Vagina (tissue), 2 donors: Measurements from ENCODE around the gene PCARE. TPM values are rescaled to one million over a fixed set of nuclear protein-coding genes. Genes with fewer than 3 reads are reported as not detected.

ENCODE experiments used
- DNase-seq, 2 donors: peaks; one replicate each; pipeline ENCODE4 v3.0.0-alpha.2; 2017; ENCODE audit errors: extremely low spot score in 2 of 2
- H3K27ac ChIP-seq: fragments of 200-600 bp; sonication (generic); one replicate; pipeline ENCODE4 v1.5.1; 2019
- H3K27me3 ChIP-seq: fragments of 200-600 bp; sonication (generic); one replicate; pipeline ENCODE4 v1.5.1; 2019
- H3K36me3 ChIP-seq, 2 donors: fragments of 200-600 bp; sonication (generic); one replicate each; pipeline ENCODE4 v1.5.1; 2017 to 2019
- H3K4me1 ChIP-seq: fragments of 200-600 bp; sonication (generic); one replicate; pipeline ENCODE4 v1.5.1; 2019
- H3K4me3 ChIP-seq, 2 donors: fragments of 200-600 bp; sonication (generic); 1 replicate in 1 of 2; 2 replicates in 1 of 2; pipeline ENCODE4 v1.5.1; 2016 to 2019
- H3K9me3 ChIP-seq: fragments of 200-600 bp; sonication (generic); one replicate; pipeline ENCODE4 v1.5.1; 2019
- POLR2A ChIP-seq, 2 donors: fragments of 450-650 bp; IDR thresholded peaks; one replicate each; pipeline ENCODE4 v1.6.1; 2017; ENCODE audit warnings: antibody characterized with exemption in 2 of 2, mild to moderate bottlenecking in 2 of 2, moderate library complexity in 2 of 2
- POLR2AphosphoS5 ChIP-seq, 2 donors: sonication (generic); formaldehyde crosslinking; IDR thresholded peaks; one replicate each; pipeline ENCODE4 v1.9.0; 2017; ENCODE audit warnings: antibody characterized with exemption in 2 of 2, mild to moderate bottlenecking in 2 of 2, low read depth in 1 of 2; ENCODE audit not compliant: insufficient read depth in 1 of 2
- intact Hi-C: fragments of 100-400 bp; cut with DNase I; formaldehyde crosslinking; loops from one replicate; pipeline ENCODE4 v1.15.1; 2023
- total RNA-seq: library from RNA; depleted of rRNA; stranded (reverse); fragments of >200 nt; gene quantifications from one replicate; pipeline ENCODE4 v1.2.3, GENCODE V29; 2016
- TF ChIP-seq, protein P1 (sequence below), 3 experiments: fragments of 450-650 bp in 2 of 3; fragments of 200-600 bp in 1 of 3; sonication (generic) in 1 of 3; IDR thresholded peaks; one replicate each; pipeline ENCODE4 v1.5.1; 2017 to 2019; ENCODE audit warnings: antibody characterized with exemption in 3 of 3, mild to moderate bottlenecking in 2 of 3, moderate library complexity in 2 of 3

The PCARE gene
- total RNA-seq, 1 donor from 2014 or later = not detected

DNA sequence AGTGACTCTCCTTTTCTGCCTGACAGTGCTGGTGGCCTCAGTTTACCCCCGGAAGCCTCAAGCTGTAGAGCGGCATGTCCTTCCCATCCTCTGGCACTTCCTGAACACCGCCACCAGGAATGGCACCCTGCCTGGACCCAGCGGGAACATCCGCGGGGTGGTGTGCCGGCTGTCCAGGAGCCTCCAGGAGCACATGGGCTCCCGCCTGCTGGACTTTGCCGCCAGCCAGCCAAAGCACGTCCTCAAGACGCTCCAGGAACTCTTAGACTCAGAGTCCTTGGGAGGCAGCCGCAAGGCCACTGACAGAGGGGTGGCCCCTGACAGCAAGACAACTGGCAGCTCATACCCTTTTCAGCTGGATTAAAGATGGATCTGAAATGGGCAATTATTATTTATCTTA, 22.6 kb downstream of the PCARE start:
- no peaks in the 10 kb centered on the region for H3K36me3 ChIP-seq
- no peaks in the 10 kb centered on the region for H3K9me3 ChIP-seq
- H3K4me3 ChIP-seq = no peak overlapping the region
- DNase-seq = no peak
- H3K4me1 ChIP-seq = no peaks in the 10 kb centered on the region
- H3K27ac ChIP-seq = no peak overlapping the region
- no peaks in the 10 kb centered on the region for H3K27me3 ChIP-seq
- TF ChIP-seq POLR2A (IDR thresholded peaks at IDR 0.05) (no peak), POLR2AphosphoS5 (IDR thresholded peaks at IDR 0.05; ENCODE audit: insufficient read depth in 1 of 2, low read depth in 1 of 2) (no peak)
- TF ChIP-seq, protein P1, sequence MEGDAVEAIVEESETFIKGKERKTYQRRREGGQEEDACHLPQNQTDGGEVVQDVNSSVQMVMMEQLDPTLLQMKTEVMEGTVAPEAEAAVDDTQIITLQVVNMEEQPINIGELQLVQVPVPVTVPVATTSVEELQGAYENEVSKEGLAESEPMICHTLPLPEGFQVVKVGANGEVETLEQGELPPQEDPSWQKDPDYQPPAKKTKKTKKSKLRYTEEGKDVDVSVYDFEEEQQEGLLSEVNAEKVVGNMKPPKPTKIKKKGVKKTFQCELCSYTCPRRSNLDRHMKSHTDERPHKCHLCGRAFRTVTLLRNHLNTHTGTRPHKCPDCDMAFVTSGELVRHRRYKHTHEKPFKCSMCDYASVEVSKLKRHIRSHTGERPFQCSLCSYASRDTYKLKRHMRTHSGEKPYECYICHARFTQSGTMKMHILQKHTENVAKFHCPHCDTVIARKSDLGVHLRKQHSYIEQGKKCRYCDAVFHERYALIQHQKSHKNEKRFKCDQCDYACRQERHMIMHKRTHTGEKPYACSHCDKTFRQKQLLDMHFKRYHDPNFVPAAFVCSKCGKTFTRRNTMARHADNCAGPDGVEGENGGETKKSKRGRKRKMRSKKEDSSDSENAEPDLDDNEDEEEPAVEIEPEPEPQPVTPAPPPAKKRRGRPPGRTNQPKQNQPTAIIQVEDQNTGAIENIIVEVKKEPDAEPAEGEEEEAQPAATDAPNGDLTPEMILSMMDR (IDR thresholded peaks at IDR 0.05) = no peak
- intact Hi-C loops = no loop called here

- H3K4me3 ChIP-seq = no peak overlapping the region
- no peak for TF ChIP-seq POLR2A (IDR thresholded peaks at IDR 0.05)
- TF ChIP-seq, protein P1 (IDR thresholded peaks at IDR 0.05) = no peak
- no peak for TF ChIP-seq POLR2AphosphoS5 (IDR thresholded peaks at IDR 0.05; ENCODE audit: insufficient read depth in 1 of 2, low read depth in 1 of 2)
- no peaks in the 10 kb centered on the region for H3K36me3 ChIP-seq
- no peaks in the 10 kb centered on the region for H3K27me3 ChIP-seq
- H3K4me1 ChIP-seq = no peaks in the 10 kb centered on the region
- no peak for DNase-seq
- H3K27ac ChIP-seq = no peak overlapping the region
- intact Hi-C loops = no loop called here
- no peaks in the 10 kb centered on the region for H3K9me3 ChIP-seq
These were observed 23.7 kb downstream of the PCARE start for GRCh38 chr2:29050591-29050990.

DNA sequence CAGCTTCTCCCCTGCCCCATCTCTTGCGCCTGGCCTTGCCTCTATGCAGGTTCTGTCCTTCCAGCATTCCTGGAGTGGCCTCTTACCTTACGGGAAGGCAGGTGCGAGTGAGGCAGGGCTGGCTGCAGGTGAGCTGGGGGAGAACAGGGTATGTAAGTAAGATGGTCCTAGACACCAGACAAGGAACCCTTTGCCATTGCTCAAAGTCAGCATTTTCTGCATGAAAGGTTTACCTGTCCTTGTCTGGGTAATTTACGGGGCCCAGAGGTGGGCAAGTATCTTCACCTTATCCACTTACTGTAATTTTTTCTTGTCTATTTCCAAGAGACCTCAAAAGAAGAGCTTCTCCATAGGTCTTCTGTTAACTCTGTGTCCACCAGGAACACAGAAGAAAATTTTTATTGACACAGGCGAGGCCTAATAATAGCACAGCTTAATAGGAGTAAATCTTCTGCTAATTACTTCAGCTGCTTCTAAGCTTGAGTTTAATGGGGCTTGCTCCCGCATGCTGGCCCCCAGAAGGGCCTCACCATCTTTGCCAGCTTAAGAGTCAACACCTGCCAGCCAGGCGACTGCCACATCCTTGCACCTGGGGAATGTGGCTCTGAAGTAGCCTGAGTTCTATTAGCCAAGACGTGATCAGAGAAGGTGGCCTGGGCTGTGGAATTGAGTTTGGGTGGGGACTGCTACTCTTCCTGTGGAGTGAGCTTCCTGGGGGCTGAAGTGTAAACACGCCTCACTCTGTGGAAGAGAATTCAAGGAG, 27.1 kb downstream of the PCARE start:
- no peaks in the 10 kb centered on the region for H3K4me1 ChIP-seq
- TF ChIP-seq POLR2A (IDR thresholded peaks at IDR 0.05) (no peak), POLR2AphosphoS5 (IDR thresholded peaks at IDR 0.05; ENCODE audit: insufficient read depth in 1 of 2, low read depth in 1 of 2) (no peak)
- TF ChIP-seq, protein P1 (IDR thresholded peaks at IDR 0.05) = no peak
- intact Hi-C loops = no loop called here
- H3K27me3 ChIP-seq = no peaks in the 10 kb centered on the region
- H3K36me3 ChIP-seq = no peaks in the 10 kb centered on the region
- H3K9me3 ChIP-seq = no peaks in the 10 kb centered on the region
- DNase-seq = no peak
- H3K27ac ChIP-seq = no peak overlapping the region
- no peak overlapping the region for H3K4me3 ChIP-seq

GRCh38 chr2:29046321-29046720, 28.0 kb downstream of the PCARE start:
- no peak overlapping the region for H3K4me3 ChIP-seq
- DNase-seq = no peak
- H3K36me3 ChIP-seq = no peaks in the 10 kb centered on the region
- no peaks in the 10 kb centered on the region for H3K27me3 ChIP-seq
- no peaks in the 10 kb centered on the region for H3K9me3 ChIP-seq
- no peak overlapping the region for H3K27ac ChIP-seq
- TF ChIP-seq, protein P1 (IDR thresholded peaks at IDR 0.05) = no peak
- TF ChIP-seq POLR2AphosphoS5 (IDR thresholded peaks at IDR 0.05; ENCODE audit: insufficient read depth in 1 of 2, low read depth in 1 of 2) (no peak), POLR2A (IDR thresholded peaks at IDR 0.05) (no peak)
- no peaks in the 10 kb centered on the region for H3K4me1 ChIP-seq
- intact Hi-C loops = no loop called here

GRCh38 chr2:29044459-29044858, 29.9 kb downstream of the PCARE start:
- intact Hi-C loops = no loop called here
- Histone ChIP-seq H3K4me1 (no peaks in the 10 kb centered on the region), H3K9me3 (no peaks in the 10 kb centered on the region), H3K36me3 (no peaks in the 10 kb centered on the region), H3K4me3 (no peak overlapping the region), H3K27ac (no peak overlapping the region), H3K27me3 (no peaks in the 10 kb centered on the region)
- TF ChIP-seq, protein P1 (IDR thresholded peaks at IDR 0.05) = no peak
- no peak for TF ChIP-seq POLR2AphosphoS5 (IDR thresholded peaks at IDR 0.05; ENCODE audit: insufficient read depth in 1 of 2, low read depth in 1 of 2)
- TF ChIP-seq POLR2A (IDR thresholded peaks at IDR 0.05) = no peak
- DNase-seq = no peak
